ENCODE data around the gene WNT6. TPM values are rescaled to one million over a fixed set of nuclear protein-coding genes. Genes with fewer than 3 reads are reported as not detected.

The WNT6 gene
- total and polyA plus RNA-seq, 10 of the 15 experiments (the other 5 are each of a cell fraction or from before 2014, with no cell fraction given) = 0.11 to 0.44 (median 0.22) TPM; not detected in 5

GRCh38 chr2:218812096-218812815 is 47.3 kb upstream of the WNT6 start:
- no peaks in the 10 kb centered on the region; a peak in 1 of 4 replicates for H3K27me3 ChIP-seq (replicated peaks in 1 of 2; ENCODE audit: control insufficient read depth in 2 of 2, insufficient read depth in 2 of 2, low read length in 1 of 2)
- intact Hi-C loops (cut with micrococcal nuclease; ENCODE audit: unreplicated experiment) = no loop called here
- in situ Hi-C loops (cut with MboI) = no loop called here
- no peak for FAIRE-seq
- H3K4me3 ChIP-seq = no peak overlapping the region
- no peaks in the 10 kb centered on the region for H3K36me3 ChIP-seq (ENCODE audit: control insufficient read depth in 2 of 2, insufficient read depth in 2 of 2, low read length in 1 of 2)
- H3K79me2 ChIP-seq (ENCODE audit: control insufficient read depth, insufficient read depth, low read length) = no peaks in the 10 kb centered on the region
- ChIA-PET POLR2A (no interaction called here), CTCF (interaction anchor here (1.0 kb wide), 1 partner anchor 8 kb away, joined by 3 read pairs; no protein-coding TSS in a partner anchor), RAD21 (ENCODE audit: unreplicated experiment) (no interaction called here), SMC1A (ENCODE audit: uncharacterized antibody, unreplicated experiment) (no interaction called here)
- BruUV-seq (replicated peaks) = no TSS peak
- H4K20me1 ChIP-seq (ENCODE audit: control insufficient read depth, insufficient read depth) = no peaks in the 10 kb centered on the region
- DNase-seq (ENCODE audit: low read depth, low spot score) = no peak
- ATAC-seq = no peak
- H3K27ac ChIP-seq (ENCODE audit: control insufficient read depth, insufficient read depth) = no peak overlapping the region
- no peaks in the 10 kb centered on the region for H3K4me1 ChIP-seq (ENCODE audit: control insufficient read depth, insufficient read depth, low read length)
- no peak overlapping the region for H3K4me2 ChIP-seq (ENCODE audit: control insufficient read depth, insufficient read depth)
- no peak overlapping the region for H3K9ac ChIP-seq (ENCODE audit: control insufficient read depth, insufficient read depth, low read length)
- H3K9me3 ChIP-seq (replicated peaks; ENCODE audit: control insufficient read depth, insufficient read depth, low read length) = no peaks in the 10 kb centered on the region
- WGBS (ENCODE audit: insufficient coverage, insufficient replicate concordance, low lambda C conversion rate, missing lambda C conversion rate) = 58% methylated on average over 21 of the region's 21 CpGs
- H2AFZ ChIP-seq (ENCODE audit: control insufficient read depth, low read depth, low read length) = no peak overlapping the region
- TF ChIP-seq, protein P1, sequence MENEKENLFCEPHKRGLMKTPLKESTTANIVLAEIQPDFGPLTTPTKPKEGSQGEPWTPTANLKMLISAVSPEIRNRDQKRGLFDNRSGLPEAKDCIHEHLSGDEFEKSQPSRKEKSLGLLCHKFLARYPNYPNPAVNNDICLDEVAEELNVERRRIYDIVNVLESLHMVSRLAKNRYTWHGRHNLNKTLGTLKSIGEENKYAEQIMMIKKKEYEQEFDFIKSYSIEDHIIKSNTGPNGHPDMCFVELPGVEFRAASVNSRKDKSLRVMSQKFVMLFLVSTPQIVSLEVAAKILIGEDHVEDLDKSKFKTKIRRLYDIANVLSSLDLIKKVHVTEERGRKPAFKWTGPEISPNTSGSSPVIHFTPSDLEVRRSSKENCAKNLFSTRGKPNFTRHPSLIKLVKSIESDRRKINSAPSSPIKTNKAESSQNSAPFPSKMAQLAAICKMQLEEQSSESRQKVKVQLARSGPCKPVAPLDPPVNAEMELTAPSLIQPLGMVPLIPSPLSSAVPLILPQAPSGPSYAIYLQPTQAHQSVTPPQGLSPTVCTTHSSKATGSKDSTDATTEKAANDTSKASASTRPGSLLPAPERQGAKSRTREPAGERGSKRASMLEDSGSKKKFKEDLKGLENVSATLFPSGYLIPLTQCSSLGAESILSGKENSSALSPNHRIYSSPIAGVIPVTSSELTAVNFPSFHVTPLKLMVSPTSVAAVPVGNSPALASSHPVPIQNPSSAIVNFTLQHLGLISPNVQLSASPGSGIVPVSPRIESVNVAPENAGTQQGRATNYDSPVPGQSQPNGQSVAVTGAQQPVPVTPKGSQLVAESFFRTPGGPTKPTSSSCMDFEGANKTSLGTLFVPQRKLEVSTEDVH (IDR thresholded peaks at IDR 0.05; ENCODE audit: low read depth, partially characterized antibody) = no peak
- TF ChIP-seq, protein P2, sequence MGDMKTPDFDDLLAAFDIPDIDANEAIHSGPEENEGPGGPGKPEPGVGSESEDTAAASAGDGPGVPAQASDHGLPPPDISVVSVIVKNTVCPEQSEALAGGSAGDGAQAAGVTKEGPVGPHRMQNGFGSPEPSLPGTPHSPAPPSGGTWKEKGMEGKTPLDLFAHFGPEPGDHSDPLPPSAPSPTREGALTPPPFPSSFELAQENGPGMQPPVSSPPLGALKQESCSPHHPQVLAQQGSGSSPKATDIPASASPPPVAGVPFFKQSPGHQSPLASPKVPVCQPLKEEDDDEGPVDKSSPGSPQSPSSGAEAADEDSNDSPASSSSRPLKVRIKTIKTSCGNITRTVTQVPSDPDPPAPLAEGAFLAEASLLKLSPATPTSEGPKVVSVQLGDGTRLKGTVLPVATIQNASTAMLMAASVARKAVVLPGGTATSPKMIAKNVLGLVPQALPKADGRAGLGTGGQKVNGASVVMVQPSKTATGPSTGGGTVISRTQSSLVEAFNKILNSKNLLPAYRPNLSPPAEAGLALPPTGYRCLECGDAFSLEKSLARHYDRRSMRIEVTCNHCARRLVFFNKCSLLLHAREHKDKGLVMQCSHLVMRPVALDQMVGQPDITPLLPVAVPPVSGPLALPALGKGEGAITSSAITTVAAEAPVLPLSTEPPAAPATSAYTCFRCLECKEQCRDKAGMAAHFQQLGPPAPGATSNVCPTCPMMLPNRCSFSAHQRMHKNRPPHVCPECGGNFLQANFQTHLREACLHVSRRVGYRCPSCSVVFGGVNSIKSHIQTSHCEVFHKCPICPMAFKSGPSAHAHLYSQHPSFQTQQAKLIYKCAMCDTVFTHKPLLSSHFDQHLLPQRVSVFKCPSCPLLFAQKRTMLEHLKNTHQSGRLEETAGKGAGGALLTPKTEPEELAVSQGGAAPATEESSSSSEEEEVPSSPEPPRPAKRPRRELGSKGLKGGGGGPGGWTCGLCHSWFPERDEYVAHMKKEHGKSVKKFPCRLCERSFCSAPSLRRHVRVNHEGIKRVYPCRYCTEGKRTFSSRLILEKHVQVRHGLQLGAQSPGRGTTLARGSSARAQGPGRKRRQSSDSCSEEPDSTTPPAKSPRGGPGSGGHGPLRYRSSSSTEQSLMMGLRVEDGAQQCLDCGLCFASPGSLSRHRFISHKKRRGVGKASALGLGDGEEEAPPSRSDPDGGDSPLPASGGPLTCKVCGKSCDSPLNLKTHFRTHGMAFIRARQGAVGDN (IDR thresholded peaks at IDR 0.05) = no peak
- TF ChIP-seq RUNX3 (IDR thresholded peaks at IDR 0.05; ENCODE audit: low read length) (no peak), HDAC6 (IDR thresholded peaks at IDR 0.05; ENCODE audit: unreplicated experiment) (no peak), CREB1 (IDR thresholded peaks at IDR 0.05; ENCODE audit: low read depth) (no peak), SUZ12 (IDR thresholded peaks at IDR 0.05; ENCODE audit: unreplicated experiment) (no peak), RB1 (IDR thresholded peaks at IDR 0.05; ENCODE audit: borderline replicate concordance) (no peak), BCL11A (IDR thresholded peaks at IDR 0.05; ENCODE audit: low read depth, low read length) (no peak), SMAD1 (IDR thresholded peaks at IDR 0.05; ENCODE audit: low read depth, partially characterized antibody) (no peak), RELA (IDR thresholded peaks at IDR 0.05; ENCODE audit: borderline replicate concordance, partially characterized antibody) (no peak), STAT3 (IDR thresholded peaks at IDR 0.05; ENCODE audit: low read depth, low read length) (no peak), ATF2 (IDR thresholded peaks at IDR 0.05; ENCODE audit: low read length) (no peak), NR2F1 (conservative IDR thresholded peaks at IDR 0.05) (no peak)
- TF ChIP-seq, protein P3, sequence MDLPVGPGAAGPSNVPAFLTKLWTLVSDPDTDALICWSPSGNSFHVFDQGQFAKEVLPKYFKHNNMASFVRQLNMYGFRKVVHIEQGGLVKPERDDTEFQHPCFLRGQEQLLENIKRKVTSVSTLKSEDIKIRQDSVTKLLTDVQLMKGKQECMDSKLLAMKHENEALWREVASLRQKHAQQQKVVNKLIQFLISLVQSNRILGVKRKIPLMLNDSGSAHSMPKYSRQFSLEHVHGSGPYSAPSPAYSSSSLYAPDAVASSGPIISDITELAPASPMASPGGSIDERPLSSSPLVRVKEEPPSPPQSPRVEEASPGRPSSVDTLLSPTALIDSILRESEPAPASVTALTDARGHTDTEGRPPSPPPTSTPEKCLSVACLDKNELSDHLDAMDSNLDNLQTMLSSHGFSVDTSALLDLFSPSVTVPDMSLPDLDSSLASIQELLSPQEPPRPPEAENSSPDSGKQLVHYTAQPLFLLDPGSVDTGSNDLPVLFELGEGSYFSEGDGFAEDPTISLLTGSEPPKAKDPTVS (IDR thresholded peaks at IDR 0.05; ENCODE audit: low read depth, low read length) = no peak
